ENCODE results near the gene APBB2.

The APBB2 gene

GRCh38 chr4:41172786-41173185 is 41.6 kb downstream of the APBB2 start:
- Mint-ChIP-seq H3K9me3 (no peaks in the 10 kb centered on the region), H3K36me3 (ENCODE audit: low read depth) (no peaks in the 10 kb centered on the region), H3K4me1 (ENCODE audit: low read depth) (peaks cover 8% of the 10 kb centered on the region), H3K4me3 (no peak overlapping the region), H3K27me3 (no peaks in the 10 kb centered on the region), H3K27ac (no peak overlapping the region)
- intact Hi-C loops (cut with micrococcal nuclease): no loop called here

GRCh38 chr4:41169256-41169800 is 45.0 kb downstream of the APBB2 start:
- H3K27me3 Mint-ChIP-seq: no peaks in the 10 kb centered on the region
- peaks cover 5% of the 10 kb centered on the region for H3K36me3 Mint-ChIP-seq (ENCODE audit: low read depth)
- peaks cover 8% of the 10 kb centered on the region for H3K9me3 Mint-ChIP-seq
- peaks cover 8% of the 10 kb centered on the region for H3K4me1 Mint-ChIP-seq (ENCODE audit: low read depth)
- H3K27ac Mint-ChIP-seq: no peak overlapping the region
- H3K4me3 Mint-ChIP-seq: no peak overlapping the region
- intact Hi-C loops (cut with micrococcal nuclease): no loop called here

GRCh38 chr4:41167191-41167590 is 47.2 kb downstream of the APBB2 start:
- H3K27me3 Mint-ChIP-seq: no peaks in the 10 kb centered on the region
- intact Hi-C loops (cut with micrococcal nuclease): no loop called here
- H3K27ac Mint-ChIP-seq: no peak overlapping the region
- peaks cover 8% of the 10 kb centered on the region for H3K9me3 Mint-ChIP-seq
- peaks cover 5% of the 10 kb centered on the region for H3K36me3 Mint-ChIP-seq (ENCODE audit: low read depth)
- no peak overlapping the region for H3K4me3 Mint-ChIP-seq
- no peaks in the 10 kb centered on the region for H3K4me1 Mint-ChIP-seq (ENCODE audit: low read depth)

- no peak overlapping the region for H3K4me3 Mint-ChIP-seq
- H3K4me1 Mint-ChIP-seq (ENCODE audit: low read depth): peaks cover 5% of the 10 kb centered on the region
- intact Hi-C loops (cut with micrococcal nuclease): no loop called here
- H3K36me3 Mint-ChIP-seq (ENCODE audit: low read depth): peaks cover 5% of the 10 kb centered on the region
- H3K9me3 Mint-ChIP-seq: peaks cover 8% of the 10 kb centered on the region
- H3K27me3 Mint-ChIP-seq: no peaks in the 10 kb centered on the region
- H3K27ac Mint-ChIP-seq: no peak overlapping the region
Observed at GRCh38 chr4:41164405-41164804, 49.9 kb downstream of the APBB2 start.

GRCh38 chr4:41161355-41161754 is 53.0 kb downstream of the APBB2 start:
- Mint-ChIP-seq H3K9me3 (peaks cover 8% of the 10 kb centered on the region), H3K4me1 (ENCODE audit: low read depth) (peaks cover 6% of the 10 kb centered on the region), H3K27ac (no peak overlapping the region), H3K36me3 (ENCODE audit: low read depth) (peaks cover 3% of the 10 kb centered on the region), H3K27me3 (no peaks in the 10 kb centered on the region), H3K4me3 (no peak overlapping the region)
- intact Hi-C loops (cut with micrococcal nuclease): no loop called here

- H3K4me3 Mint-ChIP-seq: no peak overlapping the region
- H3K4me1 Mint-ChIP-seq (ENCODE audit: low read depth): peaks cover 6% of the 10 kb centered on the region
- peaks cover 8% of the 10 kb centered on the region for H3K9me3 Mint-ChIP-seq
- H3K27ac Mint-ChIP-seq: no peak overlapping the region
- intact Hi-C loops (cut with micrococcal nuclease): no loop called here
- H3K27me3 Mint-ChIP-seq: no peaks in the 10 kb centered on the region
- no peaks in the 10 kb centered on the region for H3K36me3 Mint-ChIP-seq (ENCODE audit: low read depth)
Observed at GRCh38 chr4:41160856-41161255, 53.5 kb downstream of the APBB2 start.

- peaks cover 6% of the 10 kb centered on the region for H3K4me1 Mint-ChIP-seq (ENCODE audit: low read depth)
- H3K9me3 Mint-ChIP-seq: peaks cover 2% of the 10 kb centered on the region
- H3K27ac Mint-ChIP-seq: no peak overlapping the region
- H3K36me3 Mint-ChIP-seq (ENCODE audit: low read depth): no peaks in the 10 kb centered on the region
- H3K4me3 Mint-ChIP-seq: no peak overlapping the region
- no peaks in the 10 kb centered on the region for H3K27me3 Mint-ChIP-seq
- intact Hi-C loops (cut with micrococcal nuclease): no loop called here
Observed at GRCh38 chr4:41160012-41160789, 54.1 kb downstream of the APBB2 start.

GRCh38 chr4:41158756-41159155 is 55.6 kb downstream of the APBB2 start:
- Mint-ChIP-seq H3K36me3 (ENCODE audit: low read depth) (no peaks in the 10 kb centered on the region), H3K27me3 (no peaks in the 10 kb centered on the region), H3K4me1 (ENCODE audit: low read depth) (peaks cover 6% of the 10 kb centered on the region), H3K9me3 (no peaks in the 10 kb centered on the region), H3K4me3 (no peak overlapping the region), H3K27ac (no peak overlapping the region)
- intact Hi-C loops (cut with micrococcal nuclease): no loop called here

- Mint-ChIP-seq H3K27me3 (no peaks in the 10 kb centered on the region), H3K36me3 (ENCODE audit: low read depth) (no peaks in the 10 kb centered on the region), H3K4me3 (no peak overlapping the region), H3K27ac (no peak overlapping the region), H3K4me1 (ENCODE audit: low read depth) (peaks cover 6% of the 10 kb centered on the region), H3K9me3 (no peaks in the 10 kb centered on the region)
- intact Hi-C loops (cut with micrococcal nuclease): no loop called here
Observed at GRCh38 chr4:41158274-41158673, 56.1 kb downstream of the APBB2 start.

GRCh38 chr4:41157009-41157408 is 57.3 kb downstream of the APBB2 start:
- Mint-ChIP-seq H3K4me3 (no peak overlapping the region), H3K4me1 (ENCODE audit: low read depth) (peaks cover 6% of the 10 kb centered on the region), H3K27ac (no peak overlapping the region), H3K36me3 (ENCODE audit: low read depth) (no peaks in the 10 kb centered on the region), H3K9me3 (no peaks in the 10 kb centered on the region), H3K27me3 (no peaks in the 10 kb centered on the region)
- intact Hi-C loops (cut with micrococcal nuclease): no loop called here

GRCh38 chr4:41156574-41156973 is 57.8 kb downstream of the APBB2 start:
- Mint-ChIP-seq H3K4me1 (ENCODE audit: low read depth) (peaks cover 6% of the 10 kb centered on the region), H3K4me3 (no peak overlapping the region), H3K27me3 (no peaks in the 10 kb centered on the region), H3K36me3 (ENCODE audit: low read depth) (no peaks in the 10 kb centered on the region), H3K9me3 (no peaks in the 10 kb centered on the region), H3K27ac (no peak overlapping the region)
- intact Hi-C loops (cut with micrococcal nuclease): no loop called here

- peaks cover 6% of the 10 kb centered on the region for H3K4me1 Mint-ChIP-seq (ENCODE audit: low read depth)
- H3K27me3 Mint-ChIP-seq: no peaks in the 10 kb centered on the region
- H3K4me3 Mint-ChIP-seq: no peak overlapping the region
- H3K36me3 Mint-ChIP-seq (ENCODE audit: low read depth): no peaks in the 10 kb centered on the region
- no peaks in the 10 kb centered on the region for H3K9me3 Mint-ChIP-seq
- no peak overlapping the region for H3K27ac Mint-ChIP-seq
- intact Hi-C loops (cut with micrococcal nuclease): no loop called here
Observed at GRCh38 chr4:41155194-41155830, 59.0 kb downstream of the APBB2 start.

- Mint-ChIP-seq H3K36me3 (ENCODE audit: low read depth) (no peaks in the 10 kb centered on the region), H3K4me1 (ENCODE audit: low read depth) (peaks cover 4% of the 10 kb centered on the region), H3K27ac (no peak overlapping the region), H3K4me3 (no peak overlapping the region), H3K27me3 (no peaks in the 10 kb centered on the region), H3K9me3 (peaks cover 1% of the 10 kb centered on the region)
- intact Hi-C loops (cut with micrococcal nuclease): no loop called here
Observed at GRCh38 chr4:41154814-41155177, 59.5 kb downstream of the APBB2 start.

GRCh38 chr4:41154010-41154813 is 60.1 kb downstream of the APBB2 start:
- H3K4me1 Mint-ChIP-seq (ENCODE audit: low read depth): no peaks in the 10 kb centered on the region
- peaks cover 6% of the 10 kb centered on the region for H3K9me3 Mint-ChIP-seq
- intact Hi-C loops (cut with micrococcal nuclease): no loop called here
- H3K36me3 Mint-ChIP-seq (ENCODE audit: low read depth): no peaks in the 10 kb centered on the region
- H3K4me3 Mint-ChIP-seq: no peak overlapping the region
- H3K27me3 Mint-ChIP-seq: no peaks in the 10 kb centered on the region
- H3K27ac Mint-ChIP-seq: no peak overlapping the region
